CD4-positive, alpha-beta T cell treated with Interleukin-17A for 4 hours (primary cell): Measurements from ENCODE around the gene BPIFB4.
"Not testable (repeated sequence)": the region's sequence is repeated elsewhere in the genome, so short reads cannot be mapped to it uniquely, and the experiment has no call there.

Experiments used
- DNase-seq: peaks from one replicate; pipeline ENCODE4 v3.0.0-alpha.2; 2020; ENCODE audit warnings: mixed read lengths

Gene BPIFB4

DNA sequence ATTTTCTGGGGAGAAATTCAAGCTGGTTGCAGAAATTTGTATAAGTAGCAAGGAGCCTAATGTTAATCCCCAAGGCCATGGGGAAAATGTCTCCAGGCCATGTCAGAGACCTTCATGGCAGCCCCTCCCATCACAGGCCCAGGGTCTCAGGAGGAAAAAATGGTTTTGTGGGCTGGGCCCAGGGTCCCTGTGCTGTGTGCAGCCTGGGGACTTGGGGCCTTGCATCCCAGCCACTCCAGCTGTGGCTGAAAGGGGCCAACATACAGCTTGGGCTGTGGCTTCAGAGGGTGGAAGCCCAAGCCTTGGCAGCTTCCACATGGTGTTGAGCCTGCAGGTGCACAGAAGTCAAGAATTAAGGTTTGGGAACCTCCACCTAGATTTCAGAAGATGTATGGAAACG is 42.9 kb downstream of the BPIFB4 start:
- not testable (repeated sequence) for DNase-seq

DNA sequence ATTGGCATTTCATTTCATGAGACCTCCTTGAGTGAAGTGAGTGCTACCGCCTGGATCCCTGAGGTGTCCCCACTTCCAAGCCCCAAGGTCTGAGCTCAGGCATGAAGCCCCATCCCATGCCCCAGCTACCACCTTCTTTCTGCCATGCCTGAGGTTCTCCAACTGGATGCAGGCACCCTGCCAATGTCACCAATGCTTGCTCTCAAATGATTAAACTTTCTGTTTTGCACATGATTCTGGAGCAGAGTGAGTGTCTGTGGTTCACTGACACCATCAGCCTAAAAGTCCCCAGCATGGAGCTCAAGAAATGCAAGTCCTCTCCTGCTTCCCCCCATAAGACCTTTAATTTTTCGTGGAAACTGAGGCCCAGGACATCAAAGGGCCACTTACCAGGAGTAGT is 44.8 kb downstream of the BPIFB4 start:
- DNase-seq: no peak

GRCh38 chr20:33124994-33125393 is 45.6 kb downstream of the BPIFB4 start:
- DNase-seq: no peak

DNA sequence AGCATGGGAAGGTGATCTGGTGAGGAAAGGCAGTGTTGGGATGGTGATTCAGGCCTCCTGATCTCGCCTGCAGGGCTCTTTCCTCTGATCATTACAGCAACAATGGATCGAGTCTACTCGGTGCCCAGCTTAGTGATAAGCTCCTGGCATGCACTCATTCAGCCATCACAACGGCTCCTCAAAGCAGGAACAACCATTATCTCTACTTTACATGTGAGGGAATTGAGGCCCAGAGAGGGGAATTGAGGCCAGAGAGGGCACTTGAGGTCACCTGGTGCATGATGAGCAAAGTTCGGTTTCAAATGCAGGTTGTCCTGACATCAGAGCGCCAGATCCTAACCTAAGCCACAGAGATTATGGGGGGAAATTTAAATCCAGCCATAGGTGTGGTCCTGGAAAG is 46.5 kb downstream of the BPIFB4 start:
- no peak for DNase-seq

GRCh38 chr20:33127422-33128097 is 48.1 kb downstream of the BPIFB4 start:
- DNase-seq: no peak

DNA sequence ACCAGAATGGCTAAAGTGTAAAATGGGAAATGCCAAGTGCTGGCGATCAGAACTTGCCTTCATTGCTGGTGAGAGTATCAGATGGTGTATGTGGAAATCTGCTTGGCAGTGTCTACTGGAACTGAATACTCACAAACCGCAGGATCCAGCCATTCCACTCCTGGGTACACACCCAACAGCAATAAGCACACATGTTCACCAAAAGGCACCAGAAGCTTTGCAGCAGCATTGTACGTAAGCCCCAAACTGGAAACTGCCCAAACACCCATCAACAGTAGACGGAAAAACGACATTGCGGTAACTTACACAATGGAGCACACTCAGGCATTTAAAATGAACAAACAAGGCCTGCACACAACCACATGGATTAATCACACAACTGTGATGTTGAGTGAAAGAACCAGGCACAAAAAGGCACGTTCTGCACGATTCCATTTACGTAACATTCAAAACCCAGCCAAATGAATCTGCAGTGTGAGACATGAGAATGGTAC is 51.2 kb downstream of the BPIFB4 start:
- DNase-seq: no peak

- DNase-seq: no peak
Measured at GRCh38 chr20:33131949-33132473, 52.6 kb downstream of the BPIFB4 start.

DNA sequence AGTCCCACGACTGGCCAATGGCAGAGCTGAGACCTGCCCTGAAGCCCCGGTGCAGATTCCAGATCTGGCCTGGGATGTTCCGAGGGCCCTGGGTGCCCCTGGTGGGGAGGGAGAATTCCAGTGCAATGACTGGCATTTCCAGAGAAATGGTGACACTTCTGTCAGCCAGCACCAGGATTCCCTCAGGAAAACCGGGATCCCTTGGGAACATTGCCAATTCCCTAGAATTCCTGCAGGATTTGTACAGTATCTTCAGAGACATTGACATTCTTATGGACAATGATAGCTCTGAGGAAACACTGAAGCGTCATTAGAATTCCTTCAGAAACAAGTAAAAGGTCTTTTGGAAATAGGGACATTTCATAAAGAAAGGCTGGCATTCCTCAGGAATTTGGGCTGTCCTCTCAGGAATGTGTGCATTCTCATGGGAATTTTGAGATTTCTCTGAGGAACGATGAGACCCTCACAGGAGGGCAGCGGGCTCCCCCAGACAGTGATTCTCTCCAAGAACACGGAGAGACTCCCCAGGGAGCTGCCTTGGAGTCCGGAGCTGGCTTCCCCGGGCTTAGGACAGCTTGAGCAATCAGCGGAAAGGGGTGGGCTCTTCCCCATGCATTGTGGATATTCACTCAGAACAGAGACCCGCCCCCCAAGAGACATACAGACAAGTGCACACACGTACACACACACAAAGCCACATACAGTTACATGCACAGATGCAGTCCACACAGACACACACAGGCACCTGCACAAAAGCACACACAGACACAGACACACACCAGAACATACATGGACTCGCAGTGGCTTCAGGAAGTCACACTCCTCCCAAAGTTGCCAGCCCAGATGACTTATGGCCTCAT is 53.3 kb downstream of the BPIFB4 start:
- DNase-seq: no peak

- DNase-seq: no peak
Measured at GRCh38 chr20:33133373-33133941, 54.0 kb downstream of the BPIFB4 start.

- no peak for DNase-seq
Measured at GRCh38 chr20:33137195-33137594, 57.8 kb downstream of the BPIFB4 start.

DNA sequence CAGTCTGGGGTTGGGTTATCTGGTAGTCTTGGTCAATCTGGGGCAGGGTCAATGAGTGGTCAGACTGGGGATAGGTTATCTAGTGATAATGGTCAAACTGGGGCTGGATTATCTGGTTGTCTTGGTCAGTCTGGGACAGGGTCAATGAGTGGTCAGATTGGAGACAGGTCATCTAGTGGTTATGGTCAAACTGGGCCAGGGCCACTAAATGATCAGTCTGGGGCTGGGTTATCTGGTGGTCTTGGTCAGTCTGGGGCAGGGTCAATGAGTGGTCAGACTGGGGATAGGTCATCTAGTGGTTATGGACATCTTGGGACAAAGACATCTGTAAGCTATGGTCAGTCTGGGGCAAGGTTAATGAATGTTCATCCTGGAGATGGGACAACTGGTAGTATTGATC is 60.0 kb downstream of the BPIFB4 start:
- no peak for DNase-seq

DNA sequence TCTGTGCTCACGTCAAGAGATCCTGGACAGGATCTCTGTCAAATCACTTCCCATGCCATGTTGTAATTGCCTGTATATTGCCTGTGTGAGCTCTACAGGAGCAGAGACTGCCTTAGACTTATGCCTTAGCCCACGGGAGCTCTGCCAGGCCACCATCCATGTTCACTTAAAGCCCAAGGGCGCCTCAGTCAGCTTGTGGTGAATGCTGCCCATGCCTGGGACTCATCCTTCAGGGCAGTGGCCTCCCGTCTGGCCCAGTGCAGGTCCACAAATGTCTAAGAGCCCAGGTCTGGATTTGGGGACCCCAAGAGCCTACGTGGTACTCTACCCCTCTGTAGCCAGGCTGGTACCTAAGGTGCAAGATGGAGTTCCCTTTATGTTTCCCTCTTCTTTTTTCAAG is 66.1 kb downstream of the BPIFB4 start:
- no peak for DNase-seq

GRCh38 chr20:33147299-33147698 is 67.9 kb downstream of the BPIFB4 start:
- DNase-seq: no peak

GRCh38 chr20:33148040-33148439 is 68.6 kb downstream of the BPIFB4 start:
- no peak for DNase-seq

- no peak for DNase-seq
Measured at GRCh38 chr20:33154252-33154651, 74.8 kb downstream of the BPIFB4 start.

GRCh38 chr20:33158637-33159385 is 79.4 kb downstream of the BPIFB4 start:
- DNase-seq: no peak

- no peak for DNase-seq
Measured at GRCh38 chr20:33159713-33160112, 80.3 kb downstream of the BPIFB4 start.

GRCh38 chr20:33160681-33161080 is 81.2 kb downstream of the BPIFB4 start:
- DNase-seq: no peak
